ENCODE data around the gene SOD2.

SOD2 gene

GRCh38 chr6:159645640-159646039, 47.4 kb downstream of the SOD2 start:
- no peak for TF ChIP-seq CEBPB (IDR thresholded peaks at IDR 0.05)
- TF ChIP-seq CREB1 (IDR thresholded peaks at IDR 0.05; ENCODE audit: low read depth), result no peak
- no peak for TF ChIP-seq REST (IDR thresholded peaks at IDR 0.05; ENCODE audit: low read depth)
- no peak for TF ChIP-seq TAF1 (IDR thresholded peaks at IDR 0.05; ENCODE audit: low read depth)
- TF ChIP-seq RAD21 (IDR thresholded peaks at IDR 0.05; ENCODE audit: low read depth), result no peak
- no peak for TF ChIP-seq MAX (IDR thresholded peaks at IDR 0.05)
- no peak for TF ChIP-seq TEAD4 (IDR thresholded peaks at IDR 0.05)
- no peak for TF ChIP-seq EGR1 (IDR thresholded peaks at IDR 0.05)
- TF ChIP-seq TCF12 (IDR thresholded peaks at IDR 0.05; ENCODE audit: low read depth), result no peak
- TF ChIP-seq USF1 (IDR thresholded peaks at IDR 0.05), result no peak
- no peak for TF ChIP-seq ZBTB7A (IDR thresholded peaks at IDR 0.05; ENCODE audit: low read depth)
- no peak for TF ChIP-seq YY1 (IDR thresholded peaks at IDR 0.05; ENCODE audit: low read depth)
- TF ChIP-seq EP300 (IDR thresholded peaks at IDR 0.05; ENCODE audit: borderline replicate concordance), result no peak
- no peak for TF ChIP-seq FOXM1 (IDR thresholded peaks at IDR 0.05; ENCODE audit: borderline replicate concordance, low read depth)
- TF ChIP-seq NFIC (IDR thresholded peaks at IDR 0.05), result no peak

All from Ishikawa (cell line).